Activated naive CD4-positive, alpha-beta T cell treated with anti-CD3 and anti-CD28 coated beads, Interleukin-2, amount 50 U/mL, for 24 hours (primary cell): Measurements from ENCODE around the gene HPDL.
A peak's percentile ranks its signal among the peaks of the same experiment; 100 is the strongest.

Experiments
- H3K27ac Mint-ChIP-seq: one replicate; pipeline ENCODE4 v1.8.0; 2021; ENCODE audit warnings: mild to moderate bottlenecking, mixed read lengths
- H3K27me3 Mint-ChIP-seq: one replicate; pipeline ENCODE4 v1.8.0; 2021; ENCODE audit warnings: mixed read lengths
- H3K36me3 Mint-ChIP-seq: one replicate; pipeline ENCODE4 v1.8.0; 2021; ENCODE audit warnings: mixed read lengths
- H3K4me1 Mint-ChIP-seq: one replicate; pipeline ENCODE4 v1.8.0; 2021; ENCODE audit warnings: mixed read lengths
- H3K4me3 Mint-ChIP-seq: one replicate; pipeline ENCODE4 v1.8.0; 2021; ENCODE audit warnings: mild to moderate bottlenecking, mixed read lengths
- H3K9me3 Mint-ChIP-seq: one replicate; pipeline ENCODE4 v1.8.0; 2021; ENCODE audit warnings: mixed read lengths

Gene HPDL

GRCh38 chr1:45306319-45306718, 20.4 kb upstream of the HPDL start:
- Mint-ChIP-seq H3K27me3 (no peaks in the 10 kb centered on the region), H3K36me3 (no peaks in the 10 kb centered on the region), H3K27ac (peak overlapping the region; percentile 57), H3K4me3 (peak overlapping the region; percentile 48), H3K4me1 (peaks cover 41% of the 10 kb centered on the region), H3K9me3 (no peaks in the 10 kb centered on the region)

- Mint-ChIP-seq H3K4me3 (no peak overlapping the region), H3K36me3 (no peaks in the 10 kb centered on the region), H3K9me3 (no peaks in the 10 kb centered on the region), H3K4me1 (peaks cover 37% of the 10 kb centered on the region), H3K27ac (peak overlapping the region; percentile 77), H3K27me3 (no peaks in the 10 kb centered on the region)
These were observed 19.8 kb upstream of the HPDL start for GRCh38 chr1:45306905-45307304.

GRCh38 chr1:45314266-45314665, 12.4 kb upstream of the HPDL start:
- H3K4me1 Mint-ChIP-seq = no peaks in the 10 kb centered on the region
- H3K9me3 Mint-ChIP-seq = no peaks in the 10 kb centered on the region
- H3K36me3 Mint-ChIP-seq = no peaks in the 10 kb centered on the region
- no peak overlapping the region for H3K27ac Mint-ChIP-seq
- H3K4me3 Mint-ChIP-seq = no peak overlapping the region
- H3K27me3 Mint-ChIP-seq = no peaks in the 10 kb centered on the region

- Mint-ChIP-seq H3K36me3 (no peaks in the 10 kb centered on the region), H3K27me3 (no peaks in the 10 kb centered on the region), H3K27ac (no peak overlapping the region), H3K9me3 (no peaks in the 10 kb centered on the region), H3K4me1 (no peaks in the 10 kb centered on the region), H3K4me3 (no peak overlapping the region)
These were observed 9.5 kb upstream of the HPDL start for GRCh38 chr1:45317166-45317565.

GRCh38 chr1:45319761-45320160, 6.9 kb upstream of the HPDL start:
- H3K4me3 Mint-ChIP-seq = no peak overlapping the region
- H3K4me1 Mint-ChIP-seq = no peaks in the 10 kb centered on the region
- no peaks in the 10 kb centered on the region for H3K9me3 Mint-ChIP-seq
- no peaks in the 10 kb centered on the region for H3K27me3 Mint-ChIP-seq
- no peak overlapping the region for H3K27ac Mint-ChIP-seq
- H3K36me3 Mint-ChIP-seq = no peaks in the 10 kb centered on the region

- no peaks in the 10 kb centered on the region for H3K27me3 Mint-ChIP-seq
- H3K36me3 Mint-ChIP-seq = no peaks in the 10 kb centered on the region
- no peak overlapping the region for H3K27ac Mint-ChIP-seq
- H3K9me3 Mint-ChIP-seq = no peaks in the 10 kb centered on the region
- no peak overlapping the region for H3K4me3 Mint-ChIP-seq
- H3K4me1 Mint-ChIP-seq = no peaks in the 10 kb centered on the region
These were observed 5.3 kb upstream of the HPDL start for GRCh38 chr1:45321444-45321843.

- Mint-ChIP-seq H3K27ac (no peak overlapping the region), H3K27me3 (no peaks in the 10 kb centered on the region), H3K36me3 (no peaks in the 10 kb centered on the region), H3K4me1 (no peaks in the 10 kb centered on the region), H3K9me3 (no peaks in the 10 kb centered on the region), H3K4me3 (no peak overlapping the region)
These were observed 4.1 kb upstream of the HPDL start for GRCh38 chr1:45322486-45323040.

- H3K27me3 Mint-ChIP-seq = no peaks in the 10 kb centered on the region
- peaks cover 13% of the 10 kb centered on the region for H3K4me1 Mint-ChIP-seq
- H3K27ac Mint-ChIP-seq = peak overlapping the region; percentile 41
- peaks cover 4% of the 10 kb centered on the region for H3K36me3 Mint-ChIP-seq
- no peaks in the 10 kb centered on the region for H3K9me3 Mint-ChIP-seq
- H3K4me3 Mint-ChIP-seq = peak overlapping the region; percentile 81
These were observed 716 bp upstream of the HPDL start for GRCh38 chr1:45325851-45326506.

GRCh38 chr1:45327644-45328515, 1.2 kb downstream of the HPDL start:
- peak overlapping the region; percentile 17 for H3K27ac Mint-ChIP-seq
- H3K36me3 Mint-ChIP-seq = peaks cover 4% of the 10 kb centered on the region
- no peaks in the 10 kb centered on the region for H3K27me3 Mint-ChIP-seq
- H3K9me3 Mint-ChIP-seq = no peaks in the 10 kb centered on the region
- H3K4me3 Mint-ChIP-seq = peak overlapping the region; percentile 81
- peaks cover 13% of the 10 kb centered on the region for H3K4me1 Mint-ChIP-seq

- H3K36me3 Mint-ChIP-seq = peaks cover 4% of the 10 kb centered on the region
- H3K4me1 Mint-ChIP-seq = peaks cover 13% of the 10 kb centered on the region
- H3K27ac Mint-ChIP-seq = no peak overlapping the region
- peak overlapping the region; percentile 81 for H3K4me3 Mint-ChIP-seq
- H3K9me3 Mint-ChIP-seq = no peaks in the 10 kb centered on the region
- H3K27me3 Mint-ChIP-seq = no peaks in the 10 kb centered on the region
These were observed 2.0 kb downstream of the HPDL start for GRCh38 chr1:45328680-45329079.

GRCh38 chr1:45329445-45329844, 2.8 kb downstream of the HPDL start:
- no peaks in the 10 kb centered on the region for H3K27me3 Mint-ChIP-seq
- H3K4me3 Mint-ChIP-seq = no peak overlapping the region
- no peak overlapping the region for H3K27ac Mint-ChIP-seq
- H3K36me3 Mint-ChIP-seq = peaks cover 4% of the 10 kb centered on the region
- H3K9me3 Mint-ChIP-seq = no peaks in the 10 kb centered on the region
- H3K4me1 Mint-ChIP-seq = peaks cover 15% of the 10 kb centered on the region

GRCh38 chr1:45331436-45332345, 5.0 kb downstream of the HPDL start:
- Mint-ChIP-seq H3K9me3 (no peaks in the 10 kb centered on the region), H3K27ac (no peak overlapping the region), H3K27me3 (no peaks in the 10 kb centered on the region), H3K4me1 (peaks cover 34% of the 10 kb centered on the region), H3K4me3 (no peak overlapping the region), H3K36me3 (peaks cover 4% of the 10 kb centered on the region)

GRCh38 chr1:45332346-45332720, 5.6 kb downstream of the HPDL start:
- Mint-ChIP-seq H3K36me3 (peaks cover 4% of the 10 kb centered on the region), H3K27ac (no peak overlapping the region), H3K4me3 (no peak overlapping the region), H3K27me3 (no peaks in the 10 kb centered on the region), H3K4me1 (peaks cover 37% of the 10 kb centered on the region), H3K9me3 (no peaks in the 10 kb centered on the region)

- H3K27me3 Mint-ChIP-seq = no peaks in the 10 kb centered on the region
- no peak overlapping the region for H3K27ac Mint-ChIP-seq
- no peak overlapping the region for H3K4me3 Mint-ChIP-seq
- peaks cover 4% of the 10 kb centered on the region for H3K36me3 Mint-ChIP-seq
- H3K9me3 Mint-ChIP-seq = no peaks in the 10 kb centered on the region
- peaks cover 46% of the 10 kb centered on the region for H3K4me1 Mint-ChIP-seq
These were observed 7.9 kb downstream of the HPDL start for GRCh38 chr1:45334308-45335245.
